Measurements from ENCODE around the gene HELZ. TPM values are rescaled to one million over a fixed set of nuclear protein-coding genes. Genes with fewer than 3 reads are reported as not detected.

HELZ gene
- total and polyA plus RNA-seq, 4 donors, result 5.5 to 175 (median 27.8) TPM

DNA sequence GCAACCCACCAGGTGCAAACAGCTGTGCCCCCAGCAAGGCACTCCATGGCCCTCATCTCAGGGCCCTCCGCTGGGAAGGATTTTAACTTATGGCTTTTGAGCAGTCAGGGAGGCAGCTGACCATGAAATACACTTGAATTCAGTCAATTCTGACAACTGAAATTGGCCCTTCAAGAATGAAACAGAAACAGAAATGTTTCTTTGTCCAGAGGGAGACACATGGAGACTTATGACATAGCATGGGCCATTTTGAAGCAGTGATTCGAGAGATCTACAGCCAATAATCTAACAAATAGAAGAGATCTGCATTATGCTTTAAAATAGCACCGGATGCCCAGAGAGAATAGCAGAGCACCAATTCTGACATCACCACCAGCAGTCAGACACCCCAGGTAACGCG lies 193.2 kb downstream of the HELZ start:
- Histone ChIP-seq H3K36me3 (ENCODE audit: control insufficient read depth in 4 of 4, insufficient read depth in 4 of 4, low read length in 4 of 4) (no peaks in the 10 kb centered on the region), H3K27me3 (ENCODE audit: control insufficient read depth in 3 of 3, insufficient read depth in 3 of 3, low read length in 2 of 3) (no peaks in the 10 kb centered on the region), H3K9ac (ENCODE audit: insufficient read depth in 1 of 2, low read length in 2 of 2) (no peak overlapping the region), H3K9me3 (ENCODE audit: control insufficient read depth in 4 of 4, insufficient read depth in 3 of 4, low read length in 3 of 4) (peaks cover 0 to 22% (median 11%) of the 10 kb centered on the region in 4 donors), H3K4me3 (no peak overlapping the region), H3K4me1 (ENCODE audit: control insufficient read depth in 5 of 5, insufficient read depth in 5 of 5, low read length in 5 of 5) (peaks cover 0 to 4% (median 0%) of the 10 kb centered on the region in 5 donors), H3K27ac (ENCODE audit: low read depth in 1 of 2, low read length in 1 of 2) (no peak overlapping the region)
- WGBS, 2 donors, result 94 to 96% methylated on average over 5 of the region's 5 CpGs
- TF ChIP-seq CTCF (IDR thresholded peaks at IDR 0.05; ENCODE audit: control extremely low read depth, extremely low read depth), result no peak
- ATAC-seq (ENCODE audit: insufficient read depth, low FRiP score) (no peak), DNase-seq (no peak)

GRCh38 chr17:67051155-67051538 lies 193.8 kb downstream of the HELZ start:
- TF ChIP-seq CTCF (IDR thresholded peaks at IDR 0.05; ENCODE audit: control extremely low read depth, extremely low read depth), result no peak
- H3K36me3 ChIP-seq (ENCODE audit: control insufficient read depth in 4 of 4, insufficient read depth in 4 of 4, low read length in 4 of 4), result no peaks in the 10 kb centered on the region
- WGBS, 2 donors, result 79 to 84% methylated on average over 4 of the region's 4 CpGs
- no peaks in the 10 kb centered on the region for H3K27me3 ChIP-seq (ENCODE audit: control insufficient read depth in 3 of 3, insufficient read depth in 3 of 3, low read length in 2 of 3)
- H3K4me3 ChIP-seq, result no peak overlapping the region
- peaks cover 0 to 22% (median 13%) of the 10 kb centered on the region in 4 donors for H3K9me3 ChIP-seq (ENCODE audit: control insufficient read depth in 4 of 4, insufficient read depth in 3 of 4, low read length in 3 of 4)
- ATAC-seq (ENCODE audit: insufficient read depth, low FRiP score) (no peak), DNase-seq (peak in 1 of 3 donors; percentile 1)
- H3K9ac ChIP-seq (ENCODE audit: insufficient read depth in 1 of 2, low read length in 2 of 2), result no peak overlapping the region
- H3K4me1 ChIP-seq (ENCODE audit: control insufficient read depth in 5 of 5, insufficient read depth in 5 of 5, low read length in 5 of 5), result peaks cover 0 to 4% (median 0%) of the 10 kb centered on the region in 5 donors
- H3K27ac ChIP-seq (ENCODE audit: low read depth in 1 of 2, low read length in 1 of 2), result no peak overlapping the region

- DNase-seq, result no peak
- Histone ChIP-seq H3K27me3 (ENCODE audit: control insufficient read depth in 3 of 3, insufficient read depth in 3 of 3, low read length in 2 of 3) (no peaks in the 10 kb centered on the region), H3K9ac (ENCODE audit: insufficient read depth in 1 of 2, low read length in 2 of 2) (no peak overlapping the region), H3K36me3 (ENCODE audit: control insufficient read depth in 4 of 4, insufficient read depth in 4 of 4, low read length in 4 of 4) (no peaks in the 10 kb centered on the region), H3K9me3 (ENCODE audit: control insufficient read depth in 4 of 4, insufficient read depth in 3 of 4, low read length in 3 of 4) (peaks cover 0 to 22% (median 13%) of the 10 kb centered on the region in 4 donors), H3K4me1 (ENCODE audit: control insufficient read depth in 5 of 5, insufficient read depth in 5 of 5, low read length in 5 of 5) (peaks cover 0 to 4% (median 0%) of the 10 kb centered on the region in 5 donors), H3K27ac (ENCODE audit: low read depth in 1 of 2, low read length in 1 of 2) (no peak overlapping the region), H3K4me3 (no peak overlapping the region)
- TF ChIP-seq CTCF (IDR thresholded peaks at IDR 0.05; ENCODE audit: control extremely low read depth, extremely low read depth), result no peak
- ATAC-seq (ENCODE audit: insufficient read depth, low FRiP score), result no peak
- 83 to 89% methylated on average over 6 of the region's 6 CpGs for WGBS, 2 donors
These were observed 194.4 kb downstream of the HELZ start for GRCh38 chr17:67050471-67051154.

All from lung (tissue), 12 donors.